Left lung (tissue), 10 donors: ENCODE data around the gene SEC16B. TPM values are rescaled to one million over a fixed set of nuclear protein-coding genes. Genes with fewer than 3 reads are reported as not detected.

ENCODE experiments used
- ATAC-seq: fragments of 200-7000 bp; cut with Tn5 transposase; one replicate; pipeline ENCODE4 v1.9.1; 2020; ENCODE audit warnings: moderate library complexity
- DNase-seq, 4 donors: peaks; one replicate each; pipeline ENCODE4 v3.0.0-alpha.2; 2013 to 2020
- H3K27ac ChIP-seq, 2 donors: fragments of 200-600 bp; sonication (generic) in 1 of 2; one replicate each; pipeline versions ENCODE4 v1.5.0 to v1.8.0; 2020 to 2021
- H3K27me3 ChIP-seq, 2 donors: fragments of 200-600 bp; sonication (generic) in 1 of 2; one replicate each; pipeline versions ENCODE4 v1.5.0 to v1.8.0; 2020 to 2021
- H3K36me3 ChIP-seq, 2 donors: fragments of 200-600 bp; sonication (generic) in 1 of 2; one replicate each; pipeline versions ENCODE4 v1.5.0 to v1.8.0; 2020 to 2021
- H3K4me1 ChIP-seq, 2 donors: fragments of 200-600 bp; one replicate each; pipeline ENCODE4 v1.8.0; 2021
- H3K4me3 ChIP-seq, 2 donors: fragments of 200-600 bp; sonication (generic) in 1 of 2; one replicate each; pipeline versions ENCODE4 v1.5.0 to v1.8.0; 2020 to 2021; ENCODE audit warnings: mild to moderate bottlenecking in 1 of 2
- H3K9me3 ChIP-seq, 2 donors: fragments of 200-600 bp; sonication (generic) in 1 of 2; one replicate each; pipeline versions ENCODE4 v1.5.0 to v1.8.0; 2020 to 2021
- CTCF ChIP-seq, 2 donors: fragments of 200-600 bp; sonication (generic) in 1 of 2; IDR thresholded peaks; one replicate each; pipeline versions ENCODE4 v1.5.0 to v1.8.0; 2021; ENCODE audit warnings: antibody characterized with exemption in 2 of 2
- intact Hi-C, 2 donors: fragments of 100-400 bp; cut with DNase I; formaldehyde crosslinking; loops; one replicate each; pipeline versions ENCODE4 v1.11.2 to v1.14.2; 2022
- polyA plus RNA-seq, 6 donors: library from polyadenylated mRNA; unstranded; fragments of 120-200 nt; gene quantifications; one replicate each; pipeline ENCODE4 v1.2.1, GENCODE V29; 2013; ENCODE audit not compliant: insufficient read length in 6 of 6
- total RNA-seq, 2 donors: library from RNA; stranded (reverse); fragmentation: NEBNext Ultra II Directional; extraction: Animal tissue kit (Norgen Biotek cat#: 25700); gene quantifications; one replicate each; pipeline ENCODE4 v1.2.1, GENCODE V29; 2021
- donor health status: DM: no; HTN: yes; CAD: no.
- donor health status: DM: no; HTN: no; CAD: no.

Gene SEC16B
- total and polyA plus RNA-seq, 8 donors = 1.8 to 6.9 (median 3.9) TPM

DNA sequence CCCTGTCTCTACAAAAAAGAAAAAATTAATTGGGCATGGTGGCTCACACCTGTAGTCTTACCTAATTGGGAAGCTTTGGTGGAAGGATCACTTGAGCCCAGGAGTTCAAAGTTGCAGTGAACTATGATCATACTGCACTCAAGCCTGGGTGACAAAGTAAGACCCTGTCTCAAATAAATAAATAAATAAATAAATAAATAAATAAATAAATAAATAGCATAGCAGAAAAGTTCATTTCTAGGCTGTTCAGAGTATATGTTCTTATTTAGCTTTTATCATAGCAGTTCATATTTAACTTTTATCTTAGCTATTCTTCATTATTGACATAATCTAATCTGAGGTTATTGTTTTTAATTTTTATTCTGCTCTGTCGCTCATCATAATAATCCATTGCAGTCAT lies 8.7 kb upstream of the SEC16B start:
- Histone ChIP-seq H3K4me1 (no peaks in the 10 kb centered on the region), H3K27me3 (no peaks in the 10 kb centered on the region), H3K4me3 (no peak overlapping the region), H3K36me3 (no peaks in the 10 kb centered on the region), H3K27ac (no peak overlapping the region), H3K9me3 (no peaks in the 10 kb centered on the region)
- TF ChIP-seq CTCF (IDR thresholded peaks at IDR 0.05) = no peak
- intact Hi-C loops = no loop called here
- ATAC-seq (no peak), DNase-seq (no peak)

DNA sequence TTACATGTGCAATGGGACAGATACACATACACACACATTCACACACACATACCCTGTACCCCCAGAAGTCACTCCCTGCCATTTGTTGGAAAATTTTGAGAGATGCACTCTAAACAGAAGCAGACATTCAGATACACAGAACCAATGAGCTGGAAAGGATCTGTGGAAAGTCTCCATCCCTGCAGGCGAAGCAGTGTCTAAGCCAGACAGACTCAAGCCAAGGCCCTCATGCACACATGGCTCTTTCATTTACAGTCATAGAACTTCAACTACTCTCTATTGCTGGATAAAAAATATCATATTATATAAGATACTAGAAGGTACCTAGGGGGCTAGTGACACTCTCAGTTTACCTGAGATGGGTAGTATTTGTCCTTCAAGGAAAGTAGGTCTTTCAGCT lies 7.3 kb upstream of the SEC16B start:
- Histone ChIP-seq H3K4me3 (no peak overlapping the region), H3K4me1 (no peaks in the 10 kb centered on the region), H3K9me3 (no peaks in the 10 kb centered on the region), H3K36me3 (no peaks in the 10 kb centered on the region), H3K27me3 (no peaks in the 10 kb centered on the region), H3K27ac (no peak overlapping the region)
- intact Hi-C loops = no loop called here
- DNase-seq (no peak), ATAC-seq (no peak)
- TF ChIP-seq CTCF (IDR thresholded peaks at IDR 0.05) = no peak

DNA sequence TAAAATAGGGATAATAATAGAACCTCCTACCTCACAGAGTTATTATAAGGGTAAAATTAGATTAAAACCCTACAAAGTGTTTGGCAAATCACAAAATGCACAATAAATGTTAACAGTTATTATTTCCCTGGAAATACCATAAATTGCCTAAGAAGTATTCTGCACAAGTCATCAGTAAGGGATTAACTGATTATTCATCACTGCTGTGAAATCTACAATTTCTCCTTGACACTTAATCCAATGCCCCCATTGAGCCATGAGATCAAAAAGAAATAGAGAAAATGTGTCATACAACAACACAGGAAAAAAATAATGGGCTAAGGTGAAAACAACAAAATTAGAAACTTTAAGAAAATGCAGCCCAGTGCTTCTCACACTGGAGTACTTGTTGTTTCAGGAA lies 6.7 kb upstream of the SEC16B start:
- DNase-seq (no peak), ATAC-seq (no peak)
- intact Hi-C loops = no loop called here
- no peak overlapping the region for H3K27ac ChIP-seq
- H3K4me1 ChIP-seq = no peaks in the 10 kb centered on the region
- no peaks in the 10 kb centered on the region for H3K27me3 ChIP-seq
- no peak overlapping the region for H3K4me3 ChIP-seq
- H3K36me3 ChIP-seq = no peaks in the 10 kb centered on the region
- TF ChIP-seq CTCF (IDR thresholded peaks at IDR 0.05) = no peak
- no peaks in the 10 kb centered on the region for H3K9me3 ChIP-seq

DNA sequence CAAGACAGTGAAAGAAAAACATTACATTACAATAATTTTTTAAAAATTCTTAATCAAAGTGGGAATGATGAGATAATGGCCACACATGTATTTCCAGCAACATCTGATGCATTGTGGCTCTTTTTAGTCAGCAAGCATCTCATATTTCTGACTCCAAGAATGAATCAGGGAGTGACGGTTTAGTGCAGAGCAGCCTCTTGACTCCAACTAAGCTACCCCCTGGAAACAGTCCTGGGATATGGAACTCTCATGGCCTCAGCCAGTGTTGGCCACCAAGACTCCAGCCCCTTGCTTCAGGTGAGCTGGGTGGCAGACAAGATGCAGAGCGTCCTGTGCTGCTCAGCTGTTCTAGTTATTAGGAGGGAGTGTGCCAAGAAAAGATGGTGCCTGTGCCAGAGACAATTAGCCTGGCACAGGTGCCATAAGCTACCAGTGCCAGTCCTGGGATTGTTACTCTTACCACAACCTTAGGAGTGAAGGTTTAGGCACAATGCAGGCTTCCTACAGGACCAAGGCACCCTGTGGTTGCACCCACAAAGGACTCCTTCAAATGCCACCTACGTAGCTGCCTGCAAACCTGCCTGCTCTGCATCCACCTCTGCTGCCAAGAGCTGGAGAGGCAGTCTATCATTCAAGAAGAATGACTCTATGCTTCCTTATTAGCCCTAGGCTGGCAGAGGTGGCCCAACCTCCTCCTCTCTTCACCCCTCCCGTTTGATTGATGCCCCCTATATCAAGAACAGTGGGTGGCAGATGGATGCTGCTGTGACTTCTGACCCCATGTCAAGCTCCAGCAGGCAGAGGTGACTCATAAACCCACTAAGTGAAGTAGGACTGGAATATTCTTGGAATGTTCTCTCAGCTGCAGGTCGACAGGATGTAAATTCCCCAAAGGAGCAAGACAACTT lies 6.0 kb upstream of the SEC16B start:
- H3K27ac ChIP-seq = no peak overlapping the region
- no peak for TF ChIP-seq CTCF (IDR thresholded peaks at IDR 0.05)
- DNase-seq (no peak), ATAC-seq (no peak)
- no peaks in the 10 kb centered on the region for H3K27me3 ChIP-seq
- no peaks in the 10 kb centered on the region for H3K4me1 ChIP-seq
- no peaks in the 10 kb centered on the region for H3K36me3 ChIP-seq
- H3K4me3 ChIP-seq = no peak overlapping the region
- H3K9me3 ChIP-seq = no peaks in the 10 kb centered on the region
- intact Hi-C loops = no loop called here

GRCh38 chr1:177973585-177973984 lies 3.7 kb upstream of the SEC16B start:
- Histone ChIP-seq H3K36me3 (no peaks in the 10 kb centered on the region), H3K9me3 (no peaks in the 10 kb centered on the region), H3K27ac (no peak overlapping the region), H3K4me1 (no peaks in the 10 kb centered on the region), H3K27me3 (no peaks in the 10 kb centered on the region), H3K4me3 (no peak overlapping the region)
- intact Hi-C loops = no loop called here
- no peak for DNase-seq
- ATAC-seq = no peak
- TF ChIP-seq CTCF (IDR thresholded peaks at IDR 0.05) = no peak
